Measurements from ENCODE around the gene ANKS6. TPM values are rescaled to one million over a fixed set of nuclear protein-coding genes. Genes with fewer than 3 reads are reported as not detected.

Gene ANKS6
- total RNA-seq, 3 donors from 2014 or later: 5.6 to 23.3 (median 17.3) TPM

DNA sequence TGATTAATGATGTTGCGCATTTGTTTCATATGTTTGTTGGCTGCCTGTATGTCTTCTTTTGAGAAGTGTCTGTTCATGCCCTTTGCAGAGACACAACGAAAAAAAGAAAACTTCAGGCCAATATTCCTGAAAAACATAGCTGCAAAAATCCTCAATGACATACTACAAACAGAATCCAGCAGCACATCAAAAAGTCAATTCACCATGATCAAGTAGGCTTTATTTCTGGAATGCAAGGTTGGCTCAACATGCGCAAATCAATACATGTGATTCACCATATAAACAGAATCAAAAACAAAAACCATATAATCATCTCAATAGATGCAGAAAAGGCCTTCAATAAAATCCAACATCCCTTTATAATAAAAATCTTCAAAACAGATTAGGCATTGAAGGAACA is 1.9 kb upstream of the ANKS6 start:
- no peak for TF ChIP-seq POLR2A (IDR thresholded peaks at IDR 0.05)
- no peak for TF ChIP-seq POLR2AphosphoS5 (IDR thresholded peaks at IDR 0.05)
- peaks cover 0 to 20% of the 10 kb centered on the region in 2 donors for H3K27me3 ChIP-seq
- no peaks in the 10 kb centered on the region for H3K4me1 ChIP-seq
- intact Hi-C loops (cut with DNase I; ENCODE audit: low total_unique reads): no loop called here
- H3K36me3 ChIP-seq: no peaks in the 10 kb centered on the region
- peaks cover 0 to 10% of the 10 kb centered on the region in 2 donors for H3K9me3 ChIP-seq
- DNase-seq (ENCODE audit: low spot score in 2 of 2): no peak
- no peak overlapping the region for H3K27ac ChIP-seq
- H3K4me3 ChIP-seq: no peak overlapping the region

DNA sequence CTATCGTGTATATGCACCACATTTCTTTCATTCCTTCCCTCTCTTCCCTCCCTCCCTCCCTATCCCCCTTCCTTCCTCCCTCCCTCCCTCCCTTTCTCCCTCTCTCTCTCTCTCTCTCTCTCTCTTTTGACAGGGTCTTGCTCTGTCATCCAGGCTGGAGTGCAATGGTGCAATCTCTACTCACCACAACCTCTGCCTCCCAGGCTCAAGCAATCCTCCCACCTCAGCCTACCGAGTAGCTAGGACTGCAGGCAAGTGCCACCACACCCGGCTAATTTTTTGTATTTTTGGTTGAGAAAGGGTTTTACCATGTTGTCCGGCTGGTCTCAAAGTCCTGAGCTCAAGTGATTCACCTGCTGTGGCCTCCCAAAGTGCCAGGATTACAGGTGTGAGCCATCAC is 1.1 kb upstream of the ANKS6 start:
- intact Hi-C loops (cut with DNase I; ENCODE audit: low total_unique reads): no loop called here
- Histone ChIP-seq H3K27ac (no peak overlapping the region), H3K4me3 (no peak overlapping the region), H3K27me3 (peaks cover 0 to 13% of the 10 kb centered on the region in 2 donors), H3K36me3 (no peaks in the 10 kb centered on the region), H3K4me1 (no peaks in the 10 kb centered on the region), H3K9me3 (peaks cover 0 to 10% of the 10 kb centered on the region in 2 donors)
- no peak for DNase-seq (ENCODE audit: low spot score in 2 of 2)
- TF ChIP-seq, protein P1, sequence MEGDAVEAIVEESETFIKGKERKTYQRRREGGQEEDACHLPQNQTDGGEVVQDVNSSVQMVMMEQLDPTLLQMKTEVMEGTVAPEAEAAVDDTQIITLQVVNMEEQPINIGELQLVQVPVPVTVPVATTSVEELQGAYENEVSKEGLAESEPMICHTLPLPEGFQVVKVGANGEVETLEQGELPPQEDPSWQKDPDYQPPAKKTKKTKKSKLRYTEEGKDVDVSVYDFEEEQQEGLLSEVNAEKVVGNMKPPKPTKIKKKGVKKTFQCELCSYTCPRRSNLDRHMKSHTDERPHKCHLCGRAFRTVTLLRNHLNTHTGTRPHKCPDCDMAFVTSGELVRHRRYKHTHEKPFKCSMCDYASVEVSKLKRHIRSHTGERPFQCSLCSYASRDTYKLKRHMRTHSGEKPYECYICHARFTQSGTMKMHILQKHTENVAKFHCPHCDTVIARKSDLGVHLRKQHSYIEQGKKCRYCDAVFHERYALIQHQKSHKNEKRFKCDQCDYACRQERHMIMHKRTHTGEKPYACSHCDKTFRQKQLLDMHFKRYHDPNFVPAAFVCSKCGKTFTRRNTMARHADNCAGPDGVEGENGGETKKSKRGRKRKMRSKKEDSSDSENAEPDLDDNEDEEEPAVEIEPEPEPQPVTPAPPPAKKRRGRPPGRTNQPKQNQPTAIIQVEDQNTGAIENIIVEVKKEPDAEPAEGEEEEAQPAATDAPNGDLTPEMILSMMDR (IDR thresholded peaks at IDR 0.05): no peak
- TF ChIP-seq POLR2AphosphoS5 (IDR thresholded peaks at IDR 0.05) (no peak), POLR2A (IDR thresholded peaks at IDR 0.05) (no peak)

DNA sequence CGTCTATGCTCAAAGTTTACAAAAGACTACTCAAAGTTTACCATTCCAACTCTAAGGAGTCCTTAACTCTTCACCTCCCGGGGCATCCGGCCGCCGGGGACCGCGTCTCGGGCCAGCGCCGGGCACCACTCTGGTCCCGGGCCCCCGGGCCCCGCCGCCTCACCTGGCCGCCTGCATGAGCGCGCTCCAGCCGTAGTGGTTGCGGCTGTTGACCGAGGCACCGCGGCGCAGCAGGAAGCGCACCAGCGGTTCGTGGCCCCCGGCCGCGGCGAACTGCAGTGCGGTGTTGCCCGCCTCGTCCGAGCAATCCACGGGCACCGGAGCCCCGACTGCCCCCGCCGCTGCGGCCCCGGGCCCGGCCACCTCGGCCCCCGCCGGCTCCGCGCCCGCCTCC is 388 bp downstream of the ANKS6 start:
- Histone ChIP-seq H3K4me1 (no peaks in the 10 kb centered on the region), H3K36me3 (no peaks in the 10 kb centered on the region), H3K27me3 (peaks cover 0 to 10% of the 10 kb centered on the region in 2 donors), H3K4me3 (peak overlapping the region; percentile 60 to 71 (median 68)), H3K9me3 (peaks cover 0 to 10% of the 10 kb centered on the region in 2 donors), H3K27ac (peak overlapping the region in 1 of 2 donors; percentile 66)
- peak in 1 of 2 donors; percentile 12 for DNase-seq (ENCODE audit: low spot score in 2 of 2)
- intact Hi-C loops (cut with DNase I; ENCODE audit: low total_unique reads): no loop called here
- TF ChIP-seq POLR2A (IDR thresholded peaks at IDR 0.05) (no peak), POLR2AphosphoS5 (IDR thresholded peaks at IDR 0.05) (no peak)
- TF ChIP-seq, protein P1 (IDR thresholded peaks at IDR 0.05): no peak

DNA sequence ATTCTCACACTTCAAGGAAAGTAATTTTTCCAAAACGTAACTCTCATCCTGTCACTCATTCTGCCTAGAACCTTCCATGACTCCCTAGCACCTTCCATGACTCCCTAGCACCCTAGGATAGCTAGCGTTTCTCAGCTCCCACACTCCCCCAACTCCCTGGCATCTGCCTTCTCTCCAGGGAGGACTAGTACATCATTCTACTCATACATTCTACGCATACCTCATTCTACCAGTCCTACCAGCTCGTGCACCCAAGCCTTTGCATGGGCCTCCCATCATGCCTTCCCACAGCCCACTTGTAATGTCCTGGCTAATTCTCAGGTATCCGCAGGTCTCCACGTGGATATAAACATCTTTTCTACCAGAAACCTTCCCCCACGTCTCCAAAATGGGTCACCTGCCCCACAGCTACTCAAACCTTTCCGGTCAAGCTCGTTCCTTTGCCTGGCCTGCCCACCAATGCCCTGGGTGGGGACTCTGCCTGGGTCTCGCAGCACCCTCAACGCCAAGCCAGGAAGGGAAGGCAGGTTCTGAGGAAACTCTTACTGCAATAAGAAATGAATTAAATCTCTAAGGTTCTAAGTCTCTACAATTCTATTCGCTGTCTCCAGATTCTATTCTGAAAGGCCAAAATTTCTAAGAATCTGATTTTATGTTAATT is 930 bp downstream of the ANKS6 start:
- no peaks in the 10 kb centered on the region for H3K4me1 ChIP-seq
- H3K27ac ChIP-seq: no peak overlapping the region
- intact Hi-C loops (cut with DNase I; ENCODE audit: low total_unique reads): no loop called here
- peak in 1 of 2 donors; percentile 13 for DNase-seq (ENCODE audit: low spot score in 2 of 2)
- H3K36me3 ChIP-seq: no peaks in the 10 kb centered on the region
- H3K4me3 ChIP-seq: peak overlapping the region; percentile 60 to 71 (median 68)
- H3K27me3 ChIP-seq: peaks cover 0 to 10% of the 10 kb centered on the region in 2 donors
- peaks cover 0 to 10% of the 10 kb centered on the region in 2 donors for H3K9me3 ChIP-seq
- TF ChIP-seq, protein P1 (IDR thresholded peaks at IDR 0.05): no peak
- TF ChIP-seq POLR2AphosphoS5 (IDR thresholded peaks at IDR 0.05) (no peak), POLR2A (IDR thresholded peaks at IDR 0.05) (no peak)

DNA sequence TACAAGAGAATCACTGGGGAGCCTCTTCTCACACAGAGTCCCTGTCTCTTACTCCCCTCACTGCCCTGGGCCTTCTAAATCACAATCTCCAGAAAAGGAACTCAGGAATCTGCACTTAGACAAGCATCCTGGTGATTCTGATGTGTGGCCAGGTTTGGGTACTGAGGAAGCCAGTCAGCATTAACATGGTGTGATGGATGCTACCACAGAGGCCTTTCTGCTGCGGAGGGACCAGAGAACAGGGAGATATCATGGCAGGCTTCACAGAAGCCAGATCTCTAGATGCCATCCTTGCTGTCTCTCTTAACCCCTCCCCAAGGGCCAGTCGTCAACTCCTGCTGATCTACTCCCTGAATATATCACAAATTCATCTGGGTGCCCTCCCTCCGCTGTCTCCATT is 1.6 kb downstream of the ANKS6 start:
- H3K27ac ChIP-seq: no peak overlapping the region
- peaks cover 0 to 4% of the 10 kb centered on the region in 2 donors for H3K27me3 ChIP-seq
- peaks cover 0 to 10% of the 10 kb centered on the region in 2 donors for H3K9me3 ChIP-seq
- TF ChIP-seq POLR2A (IDR thresholded peaks at IDR 0.05): no peak
- TF ChIP-seq, protein P1 (IDR thresholded peaks at IDR 0.05): no peak
- no peak for TF ChIP-seq POLR2AphosphoS5 (IDR thresholded peaks at IDR 0.05)
- DNase-seq (ENCODE audit: low spot score in 2 of 2): no peak
- no peaks in the 10 kb centered on the region for H3K36me3 ChIP-seq
- intact Hi-C loops (cut with DNase I; ENCODE audit: low total_unique reads): no loop called here
- no peak overlapping the region for H3K4me3 ChIP-seq
- H3K4me1 ChIP-seq: no peaks in the 10 kb centered on the region

All from breast epithelium (tissue), 4 donors.